Activated naive CD8-positive, alpha-beta T cell treated with anti-CD3 and anti-CD28 coated beads, Interleukin-2, amount 10 ng/mL, durations not matched to agents 7 days and 5 days (primary cell): ENCODE data around the gene MED25. TPM values are rescaled to one million over a fixed set of nuclear protein-coding genes. Genes with fewer than 3 reads are reported as not detected.

Experiments
- ATAC-seq: fragments of 150-1000 bp; cut with Tn5 transposase; one replicate; pipeline ENCODE4 v1.10.0; 2021; ENCODE audit warnings: low read depth, moderate library complexity
- POLR2A ChIA-PET: fragments of 350-600 bp; sonication (Branson Sonifier 250); formaldehyde crosslinking; loops from one replicate; lab custom pipeline; 2021; ENCODE audit warnings: antibody characterized with exemption; lab: Charles Lee
- DNase-seq: peaks from one replicate; pipeline ENCODE4 v3.0.0; 2021
- H3K27ac Mint-ChIP-seq: one replicate; pipeline ENCODE4 v1.8.0; 2022; ENCODE audit warnings: mild to moderate bottlenecking, mixed read lengths
- H3K27me3 Mint-ChIP-seq: one replicate; pipeline ENCODE4 v1.8.0; 2022; ENCODE audit warnings: mild to moderate bottlenecking, moderate library complexity, mixed read lengths
- H3K36me3 Mint-ChIP-seq: one replicate; pipeline ENCODE4 v1.8.0; 2021; ENCODE audit warnings: mild to moderate bottlenecking, mixed read lengths
- H3K4me1 Mint-ChIP-seq: one replicate; pipeline ENCODE4 v1.8.0; 2021; ENCODE audit warnings: mixed read lengths
- H3K4me3 Mint-ChIP-seq: one replicate; pipeline ENCODE4 v1.8.0; 2022; ENCODE audit warnings: mild to moderate bottlenecking, moderate library complexity, mixed read lengths
- H3K9me3 Mint-ChIP-seq: one replicate; pipeline ENCODE4 v1.8.0; 2021; ENCODE audit warnings: mixed read lengths
- total RNA-seq, 2 experiments: library from RNA; stranded (reverse); gene quantifications; one replicate each; pipeline ENCODE4 v1.2.3, GENCODE V29; 2021

Gene MED25
- total RNA-seq, 2 experiments from 2014 or later: 60.4 to 66.3 TPM

DNA sequence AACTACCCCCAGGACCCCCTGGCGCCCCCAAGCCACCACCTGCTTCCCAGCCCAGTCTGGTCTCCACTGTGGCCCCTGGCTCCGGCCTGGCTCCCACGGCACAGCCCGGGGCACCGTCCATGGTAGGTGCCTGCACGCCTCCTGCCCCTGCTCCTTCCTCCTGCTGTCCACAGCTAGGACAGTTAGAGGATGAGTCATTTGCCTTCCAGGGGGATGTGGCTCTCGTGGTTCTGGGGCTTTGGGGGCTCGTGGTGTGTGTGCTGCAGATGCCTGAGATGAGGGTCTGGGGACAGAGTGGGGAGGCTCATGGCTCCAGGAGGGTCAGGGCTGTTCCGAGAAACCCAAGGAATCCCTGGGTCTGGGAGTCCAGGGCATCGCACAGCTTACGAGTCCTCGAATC lies 12.7 kb downstream of the MED25 start:
- POLR2A ChIA-PET: interaction anchor here (0.5 to 1.0 kb wide), 3 partner anchors 9 to 20 kb away, joined by 3 read pairs; no protein-coding TSS in a partner anchor
- H3K27ac Mint-ChIP-seq: peak overlapping the region; percentile 63
- no peak for ATAC-seq

DNA sequence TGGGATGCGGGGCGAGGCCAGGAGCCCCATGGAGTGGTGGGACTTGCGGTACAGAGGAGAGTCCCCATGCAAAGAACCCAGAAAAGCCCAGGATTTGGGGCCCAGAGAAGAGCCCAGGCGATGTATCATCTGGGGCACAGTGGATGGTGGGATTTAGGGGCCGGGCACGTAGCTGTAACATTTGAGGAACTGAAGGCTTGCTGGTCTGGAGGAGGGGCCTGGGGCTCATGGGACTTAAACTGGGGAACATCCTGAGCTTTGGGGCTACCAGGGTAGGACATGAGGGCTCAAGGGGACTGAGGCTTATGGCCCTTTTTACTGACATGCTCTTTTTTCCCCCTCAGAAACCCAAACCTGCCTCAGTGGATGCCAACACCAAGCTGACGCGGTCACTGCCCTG lies 13.5 kb downstream of the MED25 start:
- no peak overlapping the region for H3K27ac Mint-ChIP-seq
- H3K9me3 Mint-ChIP-seq: no peaks in the 10 kb centered on the region
- H3K4me3 Mint-ChIP-seq: no peak overlapping the region
- ATAC-seq (no peak), DNase-seq (no peak)
- POLR2A ChIA-PET: interaction anchor here (1.0 to 1.4 kb wide), 2 partner anchors 19 to 98 kb away, joined by 3 read pairs; partner anchors contain the start of genes NUP62 and PTOV1
- H3K4me1 Mint-ChIP-seq: peaks cover 16% of the 10 kb centered on the region
- no peaks in the 10 kb centered on the region for H3K27me3 Mint-ChIP-seq
- peaks cover 9% of the 10 kb centered on the region for H3K36me3 Mint-ChIP-seq

More for the DNA sequence above, 12.7 kb downstream of the MED25 start:
- Mint-ChIP-seq H3K36me3 (peaks cover 9% of the 10 kb centered on the region), H3K9me3 (no peaks in the 10 kb centered on the region), H3K4me3 (no peak overlapping the region), H3K27me3 (no peaks in the 10 kb centered on the region), H3K4me1 (peaks cover 16% of the 10 kb centered on the region)
- DNase-seq: no peak

DNA sequence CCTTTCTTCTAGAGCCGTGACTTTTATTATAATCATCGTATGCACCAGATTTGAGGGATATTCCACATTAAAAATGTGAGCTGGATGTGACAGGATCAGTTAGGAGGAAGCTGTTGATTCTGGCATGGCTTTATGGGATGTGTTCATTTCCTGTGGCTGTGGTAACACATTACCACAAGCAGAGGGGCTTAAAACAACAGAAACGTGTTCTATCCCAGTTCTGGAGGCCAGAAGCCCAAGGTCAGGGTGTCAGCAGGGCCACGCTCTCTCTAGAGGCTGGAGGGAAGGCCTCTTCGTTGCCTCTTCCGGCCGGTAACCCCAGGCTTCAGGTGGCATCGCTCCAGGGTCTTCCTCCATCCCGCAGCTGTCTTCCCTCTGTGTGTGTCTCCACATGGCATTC lies 14.5 kb downstream of the MED25 start:
- peaks cover 21% of the 10 kb centered on the region for H3K4me1 Mint-ChIP-seq
- no peaks in the 10 kb centered on the region for H3K27me3 Mint-ChIP-seq
- no peaks in the 10 kb centered on the region for H3K9me3 Mint-ChIP-seq
- POLR2A ChIA-PET: interaction anchor here (0.6 to 1.4 kb wide), 2 partner anchors 15 to 97 kb away, joined by 3 read pairs; partner anchors contain the start of genes MED25 and NUP62
- H3K27ac Mint-ChIP-seq: peak overlapping the region; percentile 76
- ATAC-seq (no peak), DNase-seq (no peak)
- H3K36me3 Mint-ChIP-seq: peaks cover 11% of the 10 kb centered on the region
- peak overlapping the region; percentile 12 for H3K4me3 Mint-ChIP-seq

DNA sequence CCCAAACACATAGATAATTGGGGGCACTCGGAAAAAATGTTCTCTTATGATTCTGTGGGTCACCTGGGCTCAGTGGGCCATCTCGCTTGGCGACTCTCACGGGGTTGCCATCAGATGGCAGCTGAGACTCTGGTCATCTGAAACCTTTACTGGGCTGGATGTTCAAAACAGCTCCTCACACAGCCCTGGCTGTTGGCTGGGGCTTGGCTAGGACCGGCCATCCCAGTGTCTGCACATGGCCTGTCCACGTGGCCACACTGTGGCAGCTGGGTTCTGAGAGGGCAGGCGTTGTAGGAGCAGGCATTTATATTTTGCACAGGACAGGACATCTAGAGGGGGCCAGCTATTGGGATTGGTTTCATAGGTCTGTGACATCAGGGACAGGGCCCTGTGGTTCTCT lies 15.5 kb downstream of the MED25 start:
- ATAC-seq (no peak), DNase-seq (no peak)
- Mint-ChIP-seq H3K27ac (peak overlapping the region; percentile 61), H3K4me3 (no peak overlapping the region), H3K27me3 (no peaks in the 10 kb centered on the region), H3K4me1 (peaks cover 26% of the 10 kb centered on the region), H3K36me3 (peaks cover 16% of the 10 kb centered on the region), H3K9me3 (no peaks in the 10 kb centered on the region)
- POLR2A ChIA-PET: interaction anchor here (0.6 kb wide), 1 partner anchor 20 kb away, joined by 3 read pairs; the partner anchor contains the start of gene FUZ

GRCh38 chr19:49835562-49835961 lies 17.5 kb downstream of the MED25 start:
- ATAC-seq (no peak), DNase-seq (no peak)
- peaks cover 24% of the 10 kb centered on the region for H3K36me3 Mint-ChIP-seq
- no peak overlapping the region for H3K4me3 Mint-ChIP-seq
- POLR2A ChIA-PET: no interaction called here
- no peaks in the 10 kb centered on the region for H3K27me3 Mint-ChIP-seq
- H3K4me1 Mint-ChIP-seq: peaks cover 26% of the 10 kb centered on the region
- no peaks in the 10 kb centered on the region for H3K9me3 Mint-ChIP-seq
- H3K27ac Mint-ChIP-seq: no peak overlapping the region

- DNase-seq: no peak
- POLR2A ChIA-PET: interaction anchor here (0.9 kb wide), 1 partner anchor 15 kb away, joined by 3 read pairs; the partner anchor contains the start of gene PTOV1
- Mint-ChIP-seq H3K27me3 (no peaks in the 10 kb centered on the region), H3K9me3 (no peaks in the 10 kb centered on the region), H3K36me3 (peaks cover 27% of the 10 kb centered on the region), H3K4me3 (no peak overlapping the region), H3K27ac (no peak overlapping the region), H3K4me1 (peaks cover 26% of the 10 kb centered on the region)
- ATAC-seq: no peak
These were observed 18.3 kb downstream of the MED25 start for GRCh38 chr19:49836176-49837008.

GRCh38 chr19:49837009-49837310 lies 18.9 kb downstream of the MED25 start:
- Mint-ChIP-seq H3K27ac (no peak overlapping the region), H3K27me3 (no peaks in the 10 kb centered on the region), H3K4me3 (no peak overlapping the region), H3K36me3 (peaks cover 25% of the 10 kb centered on the region), H3K4me1 (peaks cover 23% of the 10 kb centered on the region), H3K9me3 (no peaks in the 10 kb centered on the region)
- DNase-seq: no peak
- POLR2A ChIA-PET: interaction anchor here (0.9 kb wide), 1 partner anchor 14 kb away, joined by 3 read pairs; the partner anchor contains the start of gene PTOV1
- no peak for ATAC-seq

- Mint-ChIP-seq H3K27me3 (no peaks in the 10 kb centered on the region), H3K4me3 (no peak overlapping the region), H3K27ac (peak overlapping the region; percentile 9), H3K9me3 (no peaks in the 10 kb centered on the region), H3K4me1 (peaks cover 20% of the 10 kb centered on the region), H3K36me3 (peaks cover 24% of the 10 kb centered on the region)
- POLR2A ChIA-PET: interaction anchor here (0.9 kb wide), 1 partner anchor 14 kb away, joined by 3 read pairs; the partner anchor contains the start of gene PTOV1
- DNase-seq (no peak), ATAC-seq (no peak)
These were observed 19.3 kb downstream of the MED25 start for GRCh38 chr19:49837425-49837824.

DNA sequence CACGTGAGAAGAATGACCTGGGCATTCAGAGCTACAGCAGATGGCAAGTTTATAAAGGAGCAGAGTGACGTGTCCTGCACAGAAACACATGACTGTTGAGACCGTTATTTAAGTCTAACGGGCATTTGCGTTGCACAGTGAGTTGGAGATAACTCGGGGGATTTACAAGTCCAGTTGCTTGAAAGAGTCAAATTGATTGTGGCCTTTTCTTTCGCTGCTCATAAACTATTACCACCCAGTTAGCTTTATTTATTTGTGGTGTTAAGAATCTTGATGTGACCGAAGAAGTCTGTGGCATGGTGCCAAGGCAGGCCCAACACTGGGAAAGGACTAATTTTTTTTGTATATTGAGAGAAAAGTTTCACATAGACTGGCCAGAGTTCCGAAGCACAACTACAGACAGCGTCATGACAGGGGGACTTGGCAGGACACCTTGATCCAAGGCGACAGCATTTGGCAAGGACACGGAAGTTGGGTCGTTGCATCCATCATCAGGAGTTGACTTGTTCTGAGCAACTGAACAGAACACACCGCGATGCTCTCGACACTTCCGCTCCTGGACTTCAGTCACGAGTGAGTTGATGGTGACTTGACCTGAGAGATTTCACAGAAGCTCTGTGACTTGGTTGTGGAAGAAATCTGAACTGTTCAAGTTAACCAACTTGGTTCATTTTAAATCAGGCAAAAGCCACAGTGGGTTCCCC lies 20.9 kb downstream of the MED25 start:
- DNase-seq: no peak
- POLR2A ChIA-PET: no interaction called here
- Mint-ChIP-seq H3K27ac (no peak overlapping the region), H3K4me3 (no peak overlapping the region), H3K9me3 (no peaks in the 10 kb centered on the region), H3K27me3 (no peaks in the 10 kb centered on the region), H3K36me3 (peaks cover 21% of the 10 kb centered on the region), H3K4me1 (peaks cover 12% of the 10 kb centered on the region)
- no peak for ATAC-seq

DNA sequence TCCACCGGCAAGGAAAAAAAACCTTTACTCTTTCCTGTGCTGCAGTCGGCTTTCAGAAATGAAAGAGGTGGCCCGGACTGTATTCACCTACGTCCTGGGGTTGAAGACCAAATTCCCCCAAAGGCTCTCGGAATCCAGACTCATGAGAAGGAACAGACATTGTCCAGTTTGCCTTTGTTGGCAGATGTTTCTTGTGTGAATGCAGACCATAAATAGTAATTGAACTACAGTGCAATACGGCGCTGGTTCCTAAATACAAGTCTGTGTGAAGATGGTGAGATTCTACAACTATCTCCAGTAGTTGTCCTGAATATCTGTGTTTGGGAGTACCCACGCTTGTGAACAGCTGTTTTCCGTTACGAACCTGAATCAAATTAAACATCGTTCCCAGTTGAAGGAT lies 21.6 kb downstream of the MED25 start:
- ATAC-seq (no peak), DNase-seq (no peak)
- Mint-ChIP-seq H3K27me3 (no peaks in the 10 kb centered on the region), H3K27ac (no peak overlapping the region), H3K4me1 (peaks cover 12% of the 10 kb centered on the region), H3K9me3 (no peaks in the 10 kb centered on the region), H3K36me3 (peaks cover 21% of the 10 kb centered on the region), H3K4me3 (no peak overlapping the region)
- POLR2A ChIA-PET: no interaction called here

DNA sequence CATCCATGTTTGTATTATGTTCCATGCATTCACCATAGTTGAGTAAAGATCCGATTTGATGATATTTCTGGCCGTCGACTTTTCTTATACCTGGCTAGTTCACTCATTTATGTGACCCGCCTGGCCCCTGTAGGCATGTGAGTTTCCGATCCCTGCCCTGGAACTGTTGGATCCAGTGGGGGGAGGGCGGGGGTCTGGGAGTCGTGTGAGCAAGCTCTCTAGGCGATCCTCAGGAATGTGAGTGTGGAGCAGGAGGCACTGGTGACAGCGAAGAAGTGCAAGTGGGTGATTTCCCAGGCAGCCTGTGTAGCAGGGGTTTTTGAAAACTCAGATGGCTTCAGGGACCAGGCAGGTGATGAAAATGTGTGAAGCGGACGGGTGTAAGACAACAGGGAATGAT lies 22.2 kb downstream of the MED25 start:
- H3K36me3 Mint-ChIP-seq: peaks cover 19% of the 10 kb centered on the region
- H3K4me3 Mint-ChIP-seq: no peak overlapping the region
- H3K27me3 Mint-ChIP-seq: no peaks in the 10 kb centered on the region
- peaks cover 10% of the 10 kb centered on the region for H3K4me1 Mint-ChIP-seq
- no peaks in the 10 kb centered on the region for H3K9me3 Mint-ChIP-seq
- no peak for DNase-seq
- ATAC-seq: no peak
- H3K27ac Mint-ChIP-seq: no peak overlapping the region
- POLR2A ChIA-PET: no interaction called here

DNA sequence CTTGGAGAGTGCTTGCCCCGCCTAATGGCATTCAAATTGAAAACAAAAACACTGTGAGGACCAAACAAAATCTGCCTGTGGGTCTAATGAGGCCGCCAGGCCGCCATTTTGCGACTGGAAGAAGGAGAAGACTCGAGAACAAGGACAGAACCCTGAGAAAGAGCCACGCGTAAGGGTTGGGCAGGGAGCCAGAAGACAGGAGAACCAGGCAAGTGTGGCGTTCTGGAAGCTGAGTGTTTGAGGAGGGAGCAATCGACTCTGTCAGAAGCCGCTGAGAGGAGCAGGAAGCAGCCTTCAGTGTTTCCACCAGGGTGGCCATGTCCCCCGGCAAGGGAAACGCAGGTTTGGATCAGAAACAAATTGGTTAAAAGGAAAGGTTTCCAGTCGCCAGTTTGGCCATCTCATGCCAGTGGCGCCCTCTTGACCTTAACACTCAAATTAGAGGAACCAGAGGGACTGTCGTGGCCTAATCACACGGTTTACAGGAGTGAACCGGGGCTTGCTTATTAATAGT lies 22.7 kb downstream of the MED25 start:
- POLR2A ChIA-PET: no interaction called here

DNA sequence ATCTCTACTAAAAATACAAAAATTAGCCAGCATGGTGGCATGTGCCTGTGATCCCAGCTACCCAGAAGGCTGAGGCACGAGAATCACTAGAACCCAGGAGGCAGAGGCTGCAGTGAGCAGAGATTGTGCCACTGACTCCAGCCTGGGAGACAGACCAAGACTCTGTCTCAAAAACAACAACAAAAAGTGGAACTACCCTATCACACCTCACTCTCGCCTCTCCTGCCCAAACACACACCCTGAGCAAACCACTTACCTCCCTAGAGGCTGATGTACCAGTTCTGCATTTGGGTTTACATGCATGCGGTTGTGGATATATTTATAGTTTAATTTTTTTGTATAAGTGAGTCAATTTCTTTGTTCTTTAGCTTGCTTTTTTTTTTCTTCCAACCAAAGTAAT lies 25.2 kb downstream of the MED25 start:
- Mint-ChIP-seq H3K4me3 (no peak overlapping the region), H3K27me3 (peaks cover 2% of the 10 kb centered on the region), H3K36me3 (peaks cover 14% of the 10 kb centered on the region), H3K27ac (no peak overlapping the region), H3K4me1 (peaks cover 8% of the 10 kb centered on the region), H3K9me3 (no peaks in the 10 kb centered on the region)
- POLR2A ChIA-PET: no interaction called here
- DNase-seq (no peak), ATAC-seq (no peak)

More for the DNA sequence above, 22.7 kb downstream of the MED25 start:
- DNase-seq: no peak
- H3K36me3 Mint-ChIP-seq: peaks cover 19% of the 10 kb centered on the region
- H3K9me3 Mint-ChIP-seq: no peaks in the 10 kb centered on the region
- no peaks in the 10 kb centered on the region for H3K27me3 Mint-ChIP-seq
- H3K4me1 Mint-ChIP-seq: peaks cover 10% of the 10 kb centered on the region
- H3K27ac Mint-ChIP-seq: no peak overlapping the region
- no peak overlapping the region for H3K4me3 Mint-ChIP-seq
- ATAC-seq: no peak
